Neural cell (in vitro differentiated cells): ENCODE results near the gene PCSK9. TPM values are rescaled to one million over a fixed set of nuclear protein-coding genes. Genes with fewer than 3 reads are reported as not detected.

Experiments
- H2AFZ ChIP-seq: fragments of 200-600, 300-800 bp; sonication (generic), shearing (Covaris generic); 2 replicates; pipeline ENCODE4 v1.6.0; 2014; ENCODE audit warnings: low read depth, mild to moderate bottlenecking, antibody characterized with exemption, low read length, moderate library complexity
- H3F3A ChIP-seq: fragments of 200-600 bp; shearing (Covaris generic); 2 replicates; pipeline ENCODE4 v1.6.1; 2016; ENCODE audit warnings: mild to moderate bottlenecking, moderate library complexity, mixed read lengths, antibody characterized with exemption, low read length; ENCODE audit not compliant: insufficient read depth, poor library complexity, severe bottlenecking
- H3K27ac ChIP-seq: fragments of 200-600, 300-800 bp; sonication (generic), shearing (Covaris generic); 2 replicates; pipeline ENCODE4 v1.5.1; 2014; ENCODE audit warnings: mild to moderate bottlenecking, low read length, moderate library complexity
- H3K27me3 ChIP-seq: fragments of 300-800, 200-600 bp; sonication (generic), shearing (Covaris generic); 2 replicates; pipeline ENCODE4 v1.6.0; 2014; ENCODE audit warnings: mild to moderate bottlenecking, low read depth, low read length, moderate library complexity; ENCODE audit not compliant: insufficient read depth
- H3K36me3 ChIP-seq: fragments of 300-800, 200-600 bp; sonication (generic), shearing (Covaris generic); 2 replicates; pipeline ENCODE4 v1.5.1; 2014; ENCODE audit warnings: mild to moderate bottlenecking, antibody characterized with exemption, low read length, moderate library complexity; ENCODE audit not compliant: insufficient read depth
- H3K4me2 ChIP-seq: fragments of 300-800, 200-600 bp; sonication (generic), shearing (Covaris generic); 2 replicates; pipeline ENCODE4 v1.6.0; 2014; ENCODE audit warnings: mild to moderate bottlenecking, low read length
- H3K4me3 ChIP-seq: fragments of 300-800, 200-600 bp; sonication (generic), shearing (Covaris generic); 2 replicates; pipeline ENCODE4 v1.5.1; 2014; ENCODE audit warnings: mild to moderate bottlenecking, low read length, moderate library complexity
- H3K79me2 ChIP-seq: fragments of 200-600 bp; shearing (Covaris generic); replicated peaks from 2 replicates; pipeline ENCODE4 v1.6.0; 2014; ENCODE audit warnings: mild to moderate bottlenecking, low read length, moderate library complexity; ENCODE audit not compliant: insufficient read depth
- H3K9ac ChIP-seq: fragments of 300-800, 200-600 bp; sonication (generic), shearing (Covaris generic); 2 replicates; pipeline ENCODE4 v1.6.1; 2016; ENCODE audit warnings: mild to moderate bottlenecking, low read length, mixed read lengths
- H3K9me2 ChIP-seq: fragments of 200-600 bp; shearing (Covaris generic); 2 replicates; pipeline ENCODE4 v1.6.1; 2016; ENCODE audit warnings: mild to moderate bottlenecking, low read length, mixed read lengths; ENCODE audit not compliant: insufficient read depth
- H3K9me3 ChIP-seq: fragments of 200-600, 300-800 bp; sonication (generic), shearing (Covaris generic); 2 replicates; pipeline ENCODE4 v1.6.1; 2016; ENCODE audit warnings: mild to moderate bottlenecking, mixed run types, low read length, moderate library complexity, mixed read lengths
- H4K20me1 ChIP-seq: fragments of 200-600 bp; shearing (Covaris generic); 2 replicates; pipeline ENCODE4 v1.6.1; 2016; ENCODE audit warnings: mild to moderate bottlenecking, mixed run types; ENCODE audit not compliant: insufficient read depth
- CTCF ChIP-seq: fragments of 450-650 bp; IDR thresholded peaks from 2 replicates; pipeline ENCODE4 v1.5.1; 2014; ENCODE audit warnings: antibody characterized with exemption, mild to moderate bottlenecking, moderate library complexity; ENCODE audit not compliant: poor library complexity, severe bottlenecking
- EP300 ChIP-seq: fragments of 450-650 bp; conservative IDR thresholded peaks from 2 replicates; pipeline ENCODE4 v1.6.1; 2014; ENCODE audit warnings: antibody characterized with exemption, mild to moderate bottlenecking, moderate library complexity; ENCODE audit not compliant: poor library complexity, severe bottlenecking
- EZH2 ChIP-seq: fragments of 200-600, 300-800 bp; shearing (Covaris generic), sonication (generic); IDR thresholded peaks from 2 replicates; pipeline ENCODE4 v1.6.1; 2014; ENCODE audit warnings: antibody characterized with exemption, low read length, borderline replicate concordance, mild to moderate bottlenecking; ENCODE audit not compliant: insufficient read depth, poor library complexity, severe bottlenecking
- MXI1 ChIP-seq: fragments of 450-650 bp; conservative IDR thresholded peaks from 2 replicates; pipeline ENCODE4 v1.6.1; 2014; ENCODE audit warnings: antibody characterized with exemption, mild to moderate bottlenecking; ENCODE audit not compliant: poor library complexity, severe bottlenecking
- POLR2AphosphoS5 ChIP-seq: IDR thresholded peaks from 2 replicates; pipeline ENCODE4 v1.6.1; 2012
- RAD21 ChIP-seq: fragments of 450-650 bp; conservative IDR thresholded peaks from 2 replicates; pipeline ENCODE4 v1.6.1; 2014; ENCODE audit warnings: antibody characterized with exemption, mild to moderate bottlenecking, moderate library complexity
- SMC3 ChIP-seq: fragments of 450-650 bp; conservative IDR thresholded peaks from 2 replicates; pipeline ENCODE4 v1.6.1; 2014; ENCODE audit warnings: antibody characterized with exemption, mild to moderate bottlenecking, moderate library complexity; ENCODE audit not compliant: poor library complexity
- TAF1 ChIP-seq: IDR thresholded peaks from 2 replicates; pipeline ENCODE4 v1.6.1; 2012; ENCODE audit warnings: low read depth
- polyA plus RNA-seq: library from polyadenylated mRNA; depleted of rRNA; stranded (reverse); fragments of >200 nt; gene quantifications from 2 replicates; pipeline ENCODE4 v1.2.3, GENCODE V29; 2014
- TF ChIP-seq, protein P1 (sequence below): IDR thresholded peaks from 2 replicates; pipeline ENCODE4 v1.6.1; 2012; ENCODE audit warnings: borderline replicate concordance

Gene PCSK9
- polyA plus RNA-seq, 1 donor from 2014 or later: not detected

- Histone ChIP-seq H2AFZ (no peak overlapping the region), H3F3A (no peaks in the 10 kb centered on the region), H3K4me2 (no peak overlapping the region), H3K27me3 (no peaks in the 10 kb centered on the region), H3K27ac (no peak overlapping the region), H3K4me3 (no peak overlapping the region), H3K9ac (no peak overlapping the region), H3K36me3 (no peaks in the 10 kb centered on the region), H3K9me3 (no peaks in the 10 kb centered on the region), H3K79me2 (no peaks in the 10 kb centered on the region), H3K9me2 (no peaks in the 10 kb centered on the region), H4K20me1 (no peaks in the 10 kb centered on the region)
- TF ChIP-seq EZH2: no peak
- no peak for TF ChIP-seq MXI1
- no peak for TF ChIP-seq SMC3
- no peak for TF ChIP-seq CTCF
- TF ChIP-seq, protein P1, sequence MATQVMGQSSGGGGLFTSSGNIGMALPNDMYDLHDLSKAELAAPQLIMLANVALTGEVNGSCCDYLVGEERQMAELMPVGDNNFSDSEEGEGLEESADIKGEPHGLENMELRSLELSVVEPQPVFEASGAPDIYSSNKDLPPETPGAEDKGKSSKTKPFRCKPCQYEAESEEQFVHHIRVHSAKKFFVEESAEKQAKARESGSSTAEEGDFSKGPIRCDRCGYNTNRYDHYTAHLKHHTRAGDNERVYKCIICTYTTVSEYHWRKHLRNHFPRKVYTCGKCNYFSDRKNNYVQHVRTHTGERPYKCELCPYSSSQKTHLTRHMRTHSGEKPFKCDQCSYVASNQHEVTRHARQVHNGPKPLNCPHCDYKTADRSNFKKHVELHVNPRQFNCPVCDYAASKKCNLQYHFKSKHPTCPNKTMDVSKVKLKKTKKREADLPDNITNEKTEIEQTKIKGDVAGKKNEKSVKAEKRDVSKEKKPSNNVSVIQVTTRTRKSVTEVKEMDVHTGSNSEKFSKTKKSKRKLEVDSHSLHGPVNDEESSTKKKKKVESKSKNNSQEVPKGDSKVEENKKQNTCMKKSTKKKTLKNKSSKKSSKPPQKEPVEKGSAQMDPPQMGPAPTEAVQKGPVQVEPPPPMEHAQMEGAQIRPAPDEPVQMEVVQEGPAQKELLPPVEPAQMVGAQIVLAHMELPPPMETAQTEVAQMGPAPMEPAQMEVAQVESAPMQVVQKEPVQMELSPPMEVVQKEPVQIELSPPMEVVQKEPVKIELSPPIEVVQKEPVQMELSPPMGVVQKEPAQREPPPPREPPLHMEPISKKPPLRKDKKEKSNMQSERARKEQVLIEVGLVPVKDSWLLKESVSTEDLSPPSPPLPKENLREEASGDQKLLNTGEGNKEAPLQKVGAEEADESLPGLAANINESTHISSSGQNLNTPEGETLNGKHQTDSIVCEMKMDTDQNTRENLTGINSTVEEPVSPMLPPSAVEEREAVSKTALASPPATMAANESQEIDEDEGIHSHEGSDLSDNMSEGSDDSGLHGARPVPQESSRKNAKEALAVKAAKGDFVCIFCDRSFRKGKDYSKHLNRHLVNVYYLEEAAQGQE: no peak
- TF ChIP-seq TAF1: no peak
- TF ChIP-seq POLR2AphosphoS5: no peak
These were observed 9.3 kb downstream of the PCSK9 start for GRCh38 chr1:55048453-55049270.

- Histone ChIP-seq H3K9ac (no peak overlapping the region), H3K9me3 (no peaks in the 10 kb centered on the region), H4K20me1 (no peaks in the 10 kb centered on the region), H3K4me3 (no peak overlapping the region), H2AFZ (no peak overlapping the region), H3F3A (no peaks in the 10 kb centered on the region), H3K36me3 (no peaks in the 10 kb centered on the region), H3K4me2 (no peak overlapping the region), H3K9me2 (no peaks in the 10 kb centered on the region), H3K27me3 (no peaks in the 10 kb centered on the region), H3K27ac (no peak overlapping the region), H3K79me2 (no peaks in the 10 kb centered on the region)
- TF ChIP-seq EP300 (no peak), SMC3 (no peak), CTCF (no peak), EZH2 (no peak), MXI1 (no peak), TAF1 (no peak), POLR2AphosphoS5 (no peak), RAD21 (no peak)
- TF ChIP-seq, protein P1: no peak
These were observed 10.0 kb downstream of the PCSK9 start for GRCh38 chr1:55049271-55049913.
